Stimulated activated CD8-positive, alpha-beta memory T cell treated with anti-CD3 and anti-CD28 coated beads, Interleukin-4, amount 100 ng/mL, for 1 hour (primary cell): Measurements from ENCODE around the gene TIAM2.

ENCODE experiments used
- DNase-seq, 2 donors: peaks; one replicate each; pipeline ENCODE4 v3.0.0-alpha.2; 2020; ENCODE audit warnings: low read depth in 2 of 2, low spot score in 1 of 2

TIAM2 gene

DNA sequence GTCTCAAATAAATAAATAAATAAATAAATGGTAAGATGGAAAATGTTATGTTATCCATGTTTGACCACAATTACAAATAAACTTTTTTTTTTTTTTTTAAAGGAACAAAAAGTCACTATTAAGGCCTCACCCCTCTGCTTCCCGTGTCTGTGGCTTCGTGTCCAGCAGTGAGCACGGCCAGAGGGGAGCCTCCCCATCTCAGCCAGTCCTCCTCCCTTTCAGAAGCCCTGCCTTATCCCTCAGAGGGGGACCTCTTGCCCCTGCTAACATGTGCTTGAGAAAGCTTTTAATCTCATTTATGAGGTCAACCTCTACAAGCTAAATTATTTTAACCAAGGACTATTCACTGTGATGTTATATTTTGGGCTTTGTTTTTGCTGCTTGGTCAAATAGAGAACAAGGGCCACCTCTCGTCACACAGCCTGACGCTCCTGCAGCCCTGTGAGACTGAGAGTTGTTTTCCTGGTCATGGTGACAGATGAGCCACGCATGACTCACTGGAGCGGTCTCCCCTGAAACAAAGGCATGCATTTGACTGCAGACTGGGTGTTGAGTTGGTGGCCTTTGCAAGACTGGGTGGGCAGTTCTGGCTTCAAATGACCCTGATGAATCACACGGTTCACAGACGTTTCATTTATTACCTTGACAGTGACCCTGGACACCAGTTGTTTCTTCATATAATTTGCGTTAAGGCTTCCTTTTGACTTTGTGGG, 131.8 kb downstream of the TIAM2 start:
- no peak for DNase-seq

DNA sequence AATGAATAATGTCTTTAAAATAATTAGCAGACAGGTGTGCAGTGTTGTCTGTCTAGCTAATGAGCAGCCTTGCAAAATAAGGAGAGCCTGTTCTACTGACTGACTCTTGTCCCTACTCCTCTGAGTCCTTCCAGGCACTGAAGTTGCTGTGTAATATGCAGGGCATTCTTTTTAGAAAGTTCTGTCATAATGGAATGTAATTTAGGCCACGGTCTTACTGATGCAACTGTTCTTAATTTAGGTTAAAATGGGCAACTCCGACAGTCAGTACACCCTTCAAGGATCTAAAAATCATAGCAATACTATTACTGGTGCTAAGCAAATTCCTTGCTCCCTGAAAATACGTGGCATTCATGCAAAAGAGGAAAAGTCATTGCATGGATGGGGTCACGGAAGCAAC, 133.9 kb downstream of the TIAM2 start:
- no peak for DNase-seq

DNA sequence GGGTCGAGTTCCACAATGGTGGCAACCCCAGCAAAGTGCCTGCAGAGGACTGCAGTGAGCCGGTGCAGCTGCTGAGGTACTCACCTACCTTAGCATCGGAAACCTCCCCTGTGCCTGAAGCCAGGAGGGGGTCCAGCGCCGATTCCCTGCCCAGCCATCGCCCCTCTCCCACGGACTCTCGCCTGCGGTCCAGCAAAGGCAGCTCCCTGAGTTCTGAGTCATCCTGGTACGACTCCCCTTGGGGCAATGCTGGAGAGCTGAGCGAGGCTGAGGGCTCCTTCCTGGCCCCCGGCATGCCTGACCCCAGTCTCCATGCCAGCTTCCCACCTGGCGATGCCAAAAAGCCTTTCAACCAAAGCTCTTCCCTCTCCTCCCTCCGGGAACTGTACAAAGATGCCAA, 134.6 kb downstream of the TIAM2 start:
- DNase-seq: no peak

DNA sequence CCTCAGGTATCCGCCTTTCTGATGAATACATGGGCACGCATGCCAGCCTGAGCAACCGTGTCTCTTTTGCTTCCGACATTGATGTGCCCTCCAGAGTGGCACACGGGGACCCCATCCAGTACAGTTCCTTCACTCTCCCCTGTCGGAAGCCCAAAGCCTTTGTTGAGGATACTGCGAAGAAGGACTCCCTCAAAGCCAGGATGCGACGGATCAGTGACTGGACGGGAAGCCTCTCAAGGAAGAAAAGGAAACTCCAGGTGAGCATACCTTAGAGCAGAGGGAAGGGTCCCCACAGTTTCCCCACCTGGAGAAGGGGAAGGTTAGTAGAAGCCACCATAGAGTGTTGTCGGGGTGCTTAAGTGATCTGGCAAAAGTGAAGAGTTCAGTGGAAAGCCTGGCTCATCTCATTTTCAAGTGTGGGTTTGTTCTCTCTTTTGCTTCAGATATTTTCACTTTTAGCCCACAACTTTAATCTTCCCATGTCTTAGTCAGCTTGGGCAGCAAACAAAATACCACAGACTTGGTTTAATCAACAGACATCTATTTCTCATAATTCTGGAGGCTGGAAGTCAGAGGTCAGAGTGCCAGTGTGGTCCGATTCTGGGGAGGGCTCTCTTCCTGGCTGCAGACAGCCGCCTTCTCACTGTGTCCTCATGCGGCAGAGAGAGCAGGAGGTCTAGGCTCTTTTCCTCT, 135.2 kb downstream of the TIAM2 start:
- DNase-seq: no peak

DNA sequence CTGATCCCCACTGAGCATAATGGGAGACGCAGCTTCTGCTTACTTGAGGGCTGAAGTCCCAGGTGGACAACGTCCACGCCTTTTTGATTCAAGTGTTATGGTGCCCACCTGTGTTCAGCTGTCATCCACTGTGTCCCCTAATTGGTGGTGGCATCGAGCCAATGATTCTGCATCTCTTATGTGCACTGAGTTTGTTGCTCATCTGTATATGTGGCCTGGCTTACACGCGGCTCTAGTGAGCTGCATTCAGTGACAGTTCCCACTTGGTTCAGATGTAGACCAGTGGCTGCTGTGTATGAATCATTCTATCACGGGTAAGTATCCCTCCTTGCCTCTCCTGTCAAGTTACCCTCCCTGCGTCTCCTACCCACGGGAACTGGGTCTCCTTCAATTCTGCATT, 137.5 kb downstream of the TIAM2 start:
- no peak for DNase-seq

DNA sequence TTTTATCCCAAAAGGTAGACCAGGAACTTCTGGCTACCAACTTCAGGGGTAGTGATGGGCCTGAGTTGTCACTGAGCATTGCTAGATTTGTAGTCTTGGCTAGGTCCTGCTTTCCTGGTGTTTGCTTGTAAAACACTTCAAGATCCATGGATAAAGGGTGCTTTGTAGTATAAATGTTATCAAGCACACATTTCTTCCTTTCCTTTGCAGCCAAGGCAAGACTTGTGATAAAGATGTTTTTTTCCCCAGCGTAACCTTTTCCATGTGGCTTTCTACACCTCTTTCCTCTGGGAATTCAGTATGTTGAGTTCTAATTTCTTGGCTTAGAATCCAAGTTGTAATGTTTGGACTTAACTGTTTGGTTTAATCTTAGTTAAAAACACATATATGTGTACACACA, 145.9 kb downstream of the TIAM2 start:
- DNase-seq: no peak

DNA sequence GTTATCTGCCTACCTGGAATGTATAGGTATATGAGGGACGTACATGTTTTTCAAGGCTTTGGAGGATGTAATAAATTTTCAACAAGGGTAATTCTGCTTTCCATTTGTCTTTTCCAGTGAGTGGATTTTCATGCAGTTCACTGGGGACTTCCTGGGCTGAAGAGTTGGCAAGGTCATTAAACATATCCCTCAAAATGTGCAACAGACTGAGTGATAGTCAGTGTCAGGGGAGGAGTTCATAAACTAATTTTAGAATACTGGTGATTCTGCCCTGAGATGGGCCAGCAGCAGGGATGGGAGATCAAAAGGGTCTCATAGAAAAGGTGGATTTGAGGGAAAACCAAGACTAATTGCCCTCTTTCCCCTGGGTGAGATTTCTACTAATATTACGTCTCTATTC, 146.4 kb downstream of the TIAM2 start:
- no peak for DNase-seq

DNA sequence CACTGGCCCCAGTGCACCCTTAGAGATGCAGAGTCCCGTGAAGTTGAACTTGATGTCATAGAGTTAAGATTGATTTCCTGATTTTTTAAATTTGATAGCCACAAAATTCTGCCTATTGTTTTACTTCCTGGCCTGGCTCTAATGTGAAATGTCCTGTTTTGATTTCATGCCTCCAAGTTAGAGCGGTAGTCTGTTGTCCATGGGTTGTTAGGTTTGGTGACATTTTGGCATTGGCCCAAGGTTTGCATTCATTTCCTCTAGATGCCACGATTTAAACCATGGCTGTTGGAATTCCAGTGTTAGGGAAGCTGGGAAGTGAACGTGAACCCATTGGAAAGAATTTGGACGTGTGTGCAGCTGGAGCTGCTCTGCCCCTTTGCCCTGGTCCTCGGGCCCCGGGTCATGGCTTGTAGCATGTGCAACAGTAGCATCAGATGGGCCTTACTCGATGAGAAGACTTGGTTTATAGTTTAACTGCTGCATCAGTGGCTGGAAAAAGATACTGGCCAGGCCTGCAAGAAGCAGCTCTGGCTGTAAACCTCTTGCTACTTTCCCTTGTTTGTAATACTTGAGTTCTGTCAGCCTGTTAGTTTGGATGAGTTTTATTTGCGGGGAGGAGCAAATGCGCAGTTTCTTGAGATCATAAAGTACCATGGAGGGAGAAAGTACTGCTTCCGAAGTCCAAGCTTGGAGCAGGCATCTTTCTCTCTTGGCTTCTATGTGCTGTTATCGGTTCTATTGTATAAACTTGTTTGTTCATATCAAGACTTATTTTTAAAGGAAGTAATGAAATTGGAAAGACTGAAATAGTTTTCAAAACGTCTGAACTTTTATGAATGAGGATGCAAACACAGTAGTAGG, 147.3 kb downstream of the TIAM2 start:
- DNase-seq: no peak

DNA sequence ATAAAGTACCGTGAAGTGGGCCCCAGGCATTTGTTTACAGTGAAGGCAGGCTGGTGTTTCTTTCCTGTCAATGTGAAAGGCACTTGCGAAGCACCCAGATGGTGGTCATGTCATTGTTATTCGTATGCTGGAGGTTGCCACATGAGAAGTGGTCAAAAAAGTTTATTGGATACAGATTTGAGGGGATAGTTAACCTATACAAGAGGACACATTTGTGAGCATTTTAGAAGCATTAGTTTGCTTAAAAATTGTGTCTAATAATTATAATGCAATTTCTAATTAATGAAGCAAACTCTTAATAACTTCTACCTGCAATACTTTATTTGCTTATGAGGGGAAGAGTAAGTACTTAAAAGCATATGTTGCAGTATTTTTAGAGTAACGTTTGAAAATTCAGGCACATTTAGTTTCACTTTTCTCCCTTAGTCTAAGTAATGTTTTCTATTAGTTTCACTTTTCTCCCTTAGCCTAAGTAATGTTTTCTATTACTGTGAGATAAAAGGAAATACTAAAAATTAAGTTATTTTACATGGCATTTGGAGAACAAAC, 148.0 kb downstream of the TIAM2 start:
- DNase-seq: no peak

DNA sequence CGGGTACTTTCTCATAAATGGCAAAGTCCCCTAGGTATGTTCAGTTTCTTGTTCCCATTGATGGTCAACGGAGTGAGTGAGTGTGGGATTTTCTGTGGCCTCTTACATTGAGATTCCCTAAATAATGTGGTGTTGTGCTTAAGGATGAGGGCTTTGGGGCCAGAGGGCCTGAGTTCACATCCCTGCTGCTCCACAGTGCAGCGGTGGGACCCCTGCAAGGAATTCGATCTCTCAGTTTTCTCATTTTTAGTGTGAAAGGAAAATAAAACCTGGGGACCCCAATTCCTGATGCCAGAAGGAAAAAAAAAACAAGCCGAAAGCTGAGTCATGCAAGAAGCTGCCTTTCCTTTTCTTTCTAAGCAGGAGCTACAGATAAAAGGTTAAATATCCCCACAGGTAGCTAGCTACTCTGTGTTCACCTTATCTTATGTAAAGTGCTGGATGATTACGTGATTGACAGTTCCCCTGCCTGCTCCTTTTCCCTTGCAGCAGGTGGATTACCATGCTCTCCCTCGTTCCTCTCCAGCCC, 148.5 kb downstream of the TIAM2 start:
- DNase-seq: no peak

DNA sequence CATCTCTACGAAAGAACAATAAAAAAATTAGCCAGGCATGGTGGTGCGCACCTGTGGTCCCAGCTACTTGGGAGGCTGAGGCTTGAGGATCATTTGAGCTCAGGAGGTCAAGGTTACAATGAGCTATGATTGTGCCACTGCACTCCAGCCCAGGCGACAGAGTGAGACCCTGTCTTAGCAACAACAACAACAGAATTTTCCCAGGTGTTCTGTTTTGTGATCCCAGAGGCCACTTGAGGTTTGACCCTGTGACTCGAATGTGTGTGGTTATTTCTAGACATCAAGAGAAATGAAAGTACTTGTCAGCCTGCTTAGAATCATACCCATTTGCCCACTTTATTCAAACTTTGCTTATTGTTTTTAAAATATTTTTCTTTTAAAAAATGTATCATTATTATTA, 151.1 kb downstream of the TIAM2 start:
- DNase-seq: no peak

DNA sequence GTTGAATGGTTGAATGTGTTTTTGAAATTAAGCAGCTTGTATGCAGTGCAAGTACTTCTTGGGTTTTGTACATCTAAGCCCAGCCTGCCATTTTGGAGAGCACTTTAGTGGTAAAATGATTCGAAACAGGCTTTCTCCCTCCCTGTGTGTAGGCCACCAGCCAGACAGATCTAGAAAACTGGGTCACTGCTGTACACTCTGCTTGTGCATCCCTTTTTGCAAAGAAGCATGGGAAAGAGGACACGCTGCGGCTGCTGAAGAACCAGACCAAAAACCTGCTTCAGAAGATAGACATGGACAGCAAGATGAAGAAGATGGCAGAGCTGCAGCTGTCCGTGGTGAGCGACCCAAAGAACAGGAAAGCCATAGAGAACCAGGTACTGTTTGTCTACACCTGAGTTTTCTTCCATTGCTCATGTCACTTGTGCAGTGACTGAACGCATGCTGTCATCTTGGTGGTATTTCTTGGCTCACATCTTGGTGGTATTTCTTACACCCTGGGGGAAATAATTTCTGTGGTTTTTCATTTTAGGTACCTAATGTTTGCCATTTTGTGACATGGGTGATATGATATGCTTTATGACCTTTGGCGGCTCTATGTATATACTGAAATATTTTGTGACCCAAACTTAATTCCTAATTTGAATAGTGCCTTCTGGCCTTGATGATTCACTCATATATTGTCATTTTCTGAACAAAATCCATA, 153.0 kb downstream of the TIAM2 start:
- DNase-seq: no peak

DNA sequence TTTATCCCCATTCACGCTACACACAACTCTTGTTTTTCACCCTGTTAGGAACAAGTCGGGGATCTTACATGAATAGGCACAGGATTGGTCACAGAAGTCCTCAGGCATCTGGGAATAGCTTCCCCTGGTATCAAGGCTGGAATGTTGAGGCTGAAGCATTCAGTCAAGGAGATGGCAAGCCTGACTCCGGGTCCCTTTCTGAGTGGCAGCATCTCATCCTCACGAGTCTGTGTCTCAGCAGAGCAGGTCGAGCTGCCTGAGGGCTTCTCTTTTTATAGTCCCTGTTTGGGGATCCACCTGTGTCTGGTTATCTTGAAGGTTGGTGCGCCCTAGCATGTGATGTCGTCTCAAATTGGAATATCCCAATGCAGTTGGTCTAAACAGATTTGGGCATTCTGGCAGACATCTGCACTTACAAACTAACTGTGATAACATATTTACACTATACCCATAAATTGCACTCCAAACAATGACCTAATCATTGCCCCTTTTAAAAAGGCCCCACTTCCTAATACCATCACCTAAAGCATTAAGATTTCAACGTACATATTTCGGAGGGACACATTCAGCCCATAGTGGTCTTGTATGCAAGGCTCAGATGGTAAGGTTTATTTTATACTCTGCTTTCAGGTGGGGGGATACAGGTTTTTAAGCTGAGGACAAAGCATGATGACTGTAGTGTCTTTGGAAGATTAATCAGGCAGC, 156.0 kb downstream of the TIAM2 start:
- DNase-seq: no peak

DNA sequence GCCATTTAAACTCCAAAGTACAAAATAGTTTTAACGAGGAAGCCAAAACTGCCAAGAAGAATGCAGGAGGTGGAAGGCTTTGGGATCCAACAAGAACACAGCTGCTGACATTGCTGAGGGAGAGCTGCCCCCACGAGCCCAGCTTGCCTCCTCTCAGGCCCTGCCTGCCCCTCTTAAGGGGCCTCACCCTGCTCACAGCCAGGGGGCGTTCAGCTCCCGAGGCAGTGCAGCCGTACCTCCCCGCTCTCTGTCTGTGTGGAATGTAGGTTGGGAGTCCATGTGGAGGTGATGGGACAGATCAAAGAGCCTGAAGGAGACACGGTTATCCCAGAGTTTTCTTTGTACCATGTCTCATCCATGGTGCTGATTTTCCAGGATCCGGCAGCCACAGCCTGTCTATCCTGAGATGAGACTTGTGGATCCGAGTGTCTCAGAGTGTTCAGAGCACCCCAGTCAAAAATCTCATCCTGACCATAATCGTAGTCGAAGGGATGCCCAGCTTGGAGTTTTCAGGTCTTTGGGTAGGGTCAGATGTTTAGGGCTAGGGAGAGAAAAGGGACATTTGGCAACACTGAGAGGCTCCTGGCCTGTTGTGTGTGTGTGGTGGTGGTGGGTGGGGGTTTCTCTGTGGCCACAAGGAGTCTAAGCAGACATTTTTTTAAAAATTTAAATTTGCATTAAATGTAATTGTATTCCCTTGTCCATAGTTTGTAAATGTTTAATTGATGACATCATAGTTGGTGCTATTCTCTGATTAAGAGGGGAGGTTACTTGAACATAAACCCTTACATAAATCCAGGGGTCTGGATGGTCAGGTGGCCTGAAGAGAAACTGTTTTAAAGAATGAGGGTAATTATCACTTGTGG, 157.3 kb downstream of the TIAM2 start:
- DNase-seq: no peak

DNA sequence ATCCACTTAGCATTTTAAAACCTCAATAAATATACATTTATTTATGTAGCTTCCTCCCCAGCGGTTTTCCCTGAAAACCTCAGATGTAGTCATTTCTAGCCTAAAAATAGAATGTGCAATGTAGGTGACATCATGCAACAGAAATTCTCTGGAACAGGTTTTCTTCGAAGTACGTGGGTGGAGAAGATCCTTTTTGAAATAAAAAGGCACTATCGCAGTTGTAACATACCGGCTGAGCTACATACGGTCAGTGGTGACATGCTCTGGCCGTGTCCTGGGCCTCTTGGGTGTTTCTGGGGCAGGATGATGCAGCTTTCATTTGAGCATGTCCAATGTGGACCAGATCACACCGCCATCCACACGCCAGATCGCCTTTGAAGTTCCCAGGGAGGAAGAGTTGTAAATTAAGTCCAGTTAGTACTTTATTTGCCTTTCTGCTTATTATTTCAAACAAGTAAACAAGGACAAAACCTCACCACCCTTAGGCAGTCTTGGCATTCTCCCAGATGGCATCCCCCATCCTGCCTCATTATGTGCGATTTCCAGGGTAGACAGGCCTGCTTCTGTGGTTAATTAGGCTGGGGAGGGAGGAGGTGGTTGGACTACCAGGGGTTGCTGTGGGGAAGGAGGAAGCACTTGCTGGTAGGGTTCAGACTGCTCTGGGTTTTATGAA, 159.2 kb downstream of the TIAM2 start:
- DNase-seq: no peak

DNA sequence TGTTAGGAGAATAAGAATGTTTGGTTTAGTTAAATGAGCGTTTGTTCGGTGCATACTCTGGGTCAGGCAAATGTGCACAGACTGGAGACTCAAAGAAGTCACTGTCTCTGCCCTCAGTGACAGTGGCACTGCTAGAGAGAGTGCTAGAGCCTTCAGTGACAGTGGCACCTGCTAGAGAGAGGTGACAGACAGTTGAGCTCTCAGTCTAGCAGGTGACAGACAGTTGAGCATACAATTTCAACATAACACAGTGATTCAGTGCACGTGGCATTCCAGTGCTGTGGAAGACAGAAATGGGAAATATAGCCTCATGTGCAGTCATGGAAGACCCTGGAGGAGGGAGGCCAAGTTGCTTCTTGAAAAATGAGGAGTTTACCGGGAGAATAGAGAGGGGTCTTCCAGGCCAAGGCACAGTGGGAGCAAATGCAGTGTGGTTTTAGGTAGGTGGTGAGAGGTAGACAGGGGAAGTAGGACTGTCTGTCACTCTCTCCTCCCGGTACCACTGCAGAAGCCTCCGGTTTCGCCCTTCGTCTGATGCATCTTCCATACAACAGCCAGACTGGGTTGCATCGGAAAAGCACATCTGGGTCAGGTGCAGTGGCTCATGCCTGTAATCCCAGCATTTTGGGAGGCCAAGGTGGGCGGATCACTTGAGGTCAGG, 160.8 kb downstream of the TIAM2 start:
- DNase-seq: no peak

DNA sequence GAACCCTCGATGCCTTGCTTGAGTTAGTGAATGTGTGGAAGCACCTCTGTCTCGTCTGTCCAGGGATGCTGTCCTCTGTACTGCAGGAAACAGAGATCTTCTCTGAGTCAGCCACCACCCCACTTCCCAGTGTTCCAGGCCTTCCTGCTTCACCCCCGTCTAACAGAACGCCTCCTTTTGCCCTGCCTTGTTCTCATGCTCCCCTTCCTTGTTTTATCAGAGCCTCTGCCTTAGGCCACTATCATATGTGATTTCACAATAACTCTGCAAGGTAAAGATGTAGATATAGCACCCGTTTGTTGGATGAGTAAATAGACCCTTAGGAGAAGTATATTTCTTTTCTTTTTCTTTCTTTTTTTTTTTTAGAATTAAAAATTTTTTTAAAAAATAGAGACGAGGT, 162.0 kb downstream of the TIAM2 start:
- DNase-seq: no peak
